H7 (cell line): ENCODE measurements around the gene IFI16. TPM values are rescaled to one million over a fixed set of nuclear protein-coding genes. Genes with fewer than 3 reads are reported as not detected.

Experiments used
- DNase-seq: peaks from one replicate; pipeline ENCODE4 v3.0.0; 2012
- H3K27me3 ChIP-seq: 2 replicates; pipeline ENCODE4 v1.6.0; 2011; ENCODE audit warnings: mild to moderate bottlenecking, low read length; ENCODE audit not compliant: control insufficient read depth, insufficient read depth
- H3K36me3 ChIP-seq: replicated peaks from 2 replicates; pipeline ENCODE4 v1.5.1; 2011; ENCODE audit warnings: low read length; ENCODE audit not compliant: control insufficient read depth, insufficient read depth
- H3K4me3 ChIP-seq: 2 replicates; pipeline ENCODE4 v1.5.1; 2011; ENCODE audit warnings: low read depth, mild to moderate bottlenecking, control low read depth, low read length, moderate library complexity; ENCODE audit not compliant: insufficient read depth
- total RNA-seq: library from RNA; depleted of rRNA; stranded (reverse); fragments of >200 nt; shearing (Covaris generic); gene quantifications from 2 replicates; pipeline ENCODE4 v1.2.3, GENCODE V29; 2014; rRNA removed

The IFI16 gene
- total RNA-seq, result 1.1 and 4.7 TPM in 2 replicates

DNA sequence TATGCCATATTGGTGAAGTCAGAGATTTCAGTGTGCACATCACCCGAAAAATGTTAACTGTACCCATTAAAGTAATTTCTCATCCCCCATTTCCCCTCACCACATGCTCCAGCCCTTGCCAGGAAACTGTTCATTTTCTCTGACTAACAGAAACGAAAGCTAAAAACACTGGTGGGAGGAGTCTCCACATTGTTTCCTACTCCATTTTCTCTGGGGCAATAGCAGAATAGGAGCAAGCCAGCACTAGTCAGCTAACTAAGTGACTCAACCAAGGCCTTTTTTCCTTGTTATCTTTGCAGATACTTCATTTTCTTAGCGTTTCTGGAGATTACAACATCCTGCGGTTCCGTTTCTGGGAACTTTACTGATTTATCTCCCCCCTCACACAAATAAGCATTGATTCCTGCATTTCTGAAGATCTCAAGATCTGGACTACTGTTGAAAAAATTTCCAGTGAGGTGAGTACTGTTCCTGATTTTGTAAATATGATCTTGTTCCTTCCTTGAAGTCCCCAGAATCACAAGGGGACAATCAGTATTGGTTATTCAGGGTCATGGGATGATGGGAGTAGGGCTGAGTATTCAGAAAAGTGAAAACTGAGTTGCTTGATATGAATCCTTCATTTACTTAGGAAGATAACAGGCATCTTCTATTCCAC, at the start of gene IFI16:
TSS of gene IFI16 (plus strand) at position 204 of the 658 bp plus-strand sequence. CDS start 4,774 bp downstream, outside the sequence.
- no peak for DNase-seq
- H3K4me3 ChIP-seq, result no peak within 1 kb of the TSS
- H3K36me3 ChIP-seq, result no peaks in the 10 kb centered on the region
- peaks cover 6% of the 10 kb centered on the region for H3K27me3 ChIP-seq

GRCh38 chr1:158961178-158961577, 48.5 kb upstream of the IFI16 start:
- no peak for DNase-seq
- Histone ChIP-seq H3K27me3 (no peaks in the 10 kb centered on the region), H3K36me3 (no peaks in the 10 kb centered on the region), H3K4me3 (no peak overlapping the region)

GRCh38 chr1:158962983-158963382, 46.7 kb upstream of the IFI16 start:
- no peaks in the 10 kb centered on the region for H3K27me3 ChIP-seq
- no peaks in the 10 kb centered on the region for H3K36me3 ChIP-seq
- no peak overlapping the region for H3K4me3 ChIP-seq
- no peak for DNase-seq

- no peaks in the 10 kb centered on the region for H3K36me3 ChIP-seq
- no peak for DNase-seq
- H3K27me3 ChIP-seq, result no peaks in the 10 kb centered on the region
These were observed 40.5 kb upstream of the IFI16 start for GRCh38 chr1:158969166-158969565.

DNA sequence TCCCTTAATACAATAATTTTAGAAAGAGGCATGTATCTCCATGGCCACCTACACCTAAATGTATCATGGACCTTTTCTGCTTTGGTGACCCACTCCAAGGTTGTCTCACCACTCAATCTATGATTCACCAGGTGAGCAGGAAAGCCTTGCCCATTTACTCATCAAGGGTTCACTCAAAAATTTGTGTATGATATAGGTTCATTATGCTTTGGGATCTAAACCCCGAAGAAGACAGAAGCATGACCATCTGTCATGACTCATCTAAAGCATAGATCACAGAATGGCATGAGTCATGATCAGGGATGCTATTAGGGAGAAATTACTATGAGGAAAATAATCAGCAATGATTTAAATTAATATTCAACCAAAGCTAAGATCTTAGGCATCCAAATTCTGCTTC, 39.9 kb upstream of the IFI16 start:
- no peak overlapping the region for H3K4me3 ChIP-seq
- no peaks in the 10 kb centered on the region for H3K36me3 ChIP-seq
- DNase-seq, result no peak
- H3K27me3 ChIP-seq, result no peaks in the 10 kb centered on the region

More at GRCh38 chr1:158969166-158969565, 40.5 kb upstream of the IFI16 start:
- H3K4me3 ChIP-seq, result no peak overlapping the region

GRCh38 chr1:158972841-158973240, 36.9 kb upstream of the IFI16 start:
- no peak overlapping the region for H3K4me3 ChIP-seq
- no peaks in the 10 kb centered on the region for H3K27me3 ChIP-seq
- no peak for DNase-seq
- no peaks in the 10 kb centered on the region for H3K36me3 ChIP-seq

- H3K4me3 ChIP-seq, result no peak overlapping the region
- H3K27me3 ChIP-seq, result no peaks in the 10 kb centered on the region
- no peaks in the 10 kb centered on the region for H3K36me3 ChIP-seq
- DNase-seq, result no peak
These were observed 33.5 kb upstream of the IFI16 start for GRCh38 chr1:158976219-158976618.

- no peak for DNase-seq
These were observed 31.0 kb upstream of the IFI16 start for GRCh38 chr1:158978730-158979129.

DNA sequence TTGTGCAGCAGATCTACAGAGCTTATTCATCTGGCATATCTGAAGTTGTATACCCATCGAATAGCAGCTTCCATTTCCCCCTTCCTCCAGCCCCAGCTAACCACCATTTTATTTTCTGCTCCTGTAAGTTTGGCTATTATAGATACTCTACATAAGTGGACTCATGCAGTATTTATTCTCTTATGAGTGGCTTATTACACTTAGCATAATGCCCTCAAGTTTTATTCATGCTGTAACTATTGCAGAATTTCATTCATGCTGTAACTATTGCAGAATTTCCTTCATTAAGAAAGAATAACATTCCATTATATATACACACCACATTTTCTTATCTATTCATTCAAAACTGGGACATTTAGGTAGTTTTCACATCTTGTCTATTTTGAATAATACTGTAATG, 30.5 kb upstream of the IFI16 start:
- Histone ChIP-seq H3K36me3 (no peaks in the 10 kb centered on the region), H3K27me3 (no peaks in the 10 kb centered on the region), H3K4me3 (no peak overlapping the region)
- no peak for DNase-seq

More at GRCh38 chr1:158978730-158979129, 31.0 kb upstream of the IFI16 start:
- H3K27me3 ChIP-seq, result no peaks in the 10 kb centered on the region
- no peak overlapping the region for H3K4me3 ChIP-seq
- no peaks in the 10 kb centered on the region for H3K36me3 ChIP-seq

DNA sequence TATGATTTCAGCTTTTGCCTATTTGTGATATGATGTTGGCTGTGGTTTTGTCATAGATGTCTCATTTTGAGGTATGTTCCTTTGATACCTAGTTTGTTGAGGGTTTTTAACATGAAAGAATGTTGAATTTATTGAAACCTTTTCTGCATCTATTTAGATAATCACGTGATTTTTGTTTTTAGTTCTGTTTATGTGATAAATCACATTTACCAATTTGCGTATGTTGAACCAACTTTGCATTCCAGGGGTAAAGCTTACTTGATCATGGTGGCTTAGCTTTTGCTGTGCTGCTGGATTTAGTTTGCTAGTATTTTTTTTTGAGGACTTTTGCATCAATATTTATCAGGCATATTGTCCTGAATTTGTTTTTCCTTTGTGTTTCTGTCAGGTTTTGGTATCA, 26.5 kb upstream of the IFI16 start:
- H3K27me3 ChIP-seq, result no peaks in the 10 kb centered on the region
- H3K36me3 ChIP-seq, result no peaks in the 10 kb centered on the region
- no peak overlapping the region for H3K4me3 ChIP-seq
- DNase-seq, result no peak

DNA sequence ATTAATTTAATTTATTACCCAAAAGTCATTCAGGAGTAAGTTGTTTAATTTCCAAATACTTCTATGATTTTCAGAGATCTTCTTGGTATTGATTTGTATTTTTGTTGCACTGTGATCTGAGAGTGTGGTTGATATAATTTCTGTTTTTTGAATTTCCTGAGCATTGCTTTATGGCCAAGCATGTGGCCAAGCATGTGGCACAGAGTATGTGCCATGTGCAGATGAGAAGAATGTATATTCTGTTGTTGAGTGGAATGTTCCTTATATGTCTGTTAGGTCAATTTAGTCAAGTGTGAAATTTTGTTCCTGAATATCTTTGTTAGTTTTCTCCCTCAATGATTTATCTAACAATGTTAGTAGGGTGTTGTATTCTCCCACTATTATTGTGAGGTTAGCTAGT, 25.3 kb upstream of the IFI16 start:
- no peak for DNase-seq
- Histone ChIP-seq H3K36me3 (no peaks in the 10 kb centered on the region), H3K4me3 (no peak overlapping the region), H3K27me3 (no peaks in the 10 kb centered on the region)

- Histone ChIP-seq H3K27me3 (no peaks in the 10 kb centered on the region), H3K4me3 (no peak overlapping the region), H3K36me3 (no peaks in the 10 kb centered on the region)
- DNase-seq, result no peak
These were observed 20.3 kb upstream of the IFI16 start for GRCh38 chr1:158989424-158989823.

DNA sequence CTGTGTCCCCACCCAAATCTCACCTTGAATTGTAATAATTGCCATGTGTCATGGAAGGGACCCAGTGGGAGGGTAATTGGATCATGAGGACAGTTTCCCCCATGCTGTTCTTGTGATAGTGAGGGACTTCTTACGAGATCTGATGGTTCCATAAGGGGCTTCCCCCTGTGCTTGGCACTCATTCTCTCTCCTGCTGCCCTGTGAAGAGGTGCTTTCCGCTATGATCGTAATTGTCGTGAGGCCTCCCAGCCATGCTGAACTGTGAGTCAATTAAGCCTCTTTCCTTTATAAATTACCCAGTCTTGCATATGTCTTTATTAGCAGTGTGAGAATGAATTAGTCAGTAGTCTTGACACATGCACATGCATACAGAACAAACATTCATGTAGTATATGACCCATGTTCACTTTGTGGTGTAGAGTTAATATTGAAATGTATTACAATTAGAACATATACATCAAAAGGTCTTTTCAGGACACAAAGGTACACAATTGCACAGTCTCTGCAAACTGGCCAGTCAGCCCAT, 16.9 kb upstream of the IFI16 start:
- Histone ChIP-seq H3K4me3 (no peak overlapping the region), H3K27me3 (no peaks in the 10 kb centered on the region), H3K36me3 (no peaks in the 10 kb centered on the region)
- no peak for DNase-seq

- Histone ChIP-seq H3K27me3 (no peaks in the 10 kb centered on the region), H3K4me3 (no peak overlapping the region), H3K36me3 (no peaks in the 10 kb centered on the region)
- no peak for DNase-seq
These were observed 12.7 kb upstream of the IFI16 start for GRCh38 chr1:158996998-158997397.

GRCh38 chr1:158998037-158998780, 11.5 kb upstream of the IFI16 start:
- Histone ChIP-seq H3K4me3 (no peak overlapping the region), H3K36me3 (no peaks in the 10 kb centered on the region), H3K27me3 (no peaks in the 10 kb centered on the region)
- DNase-seq, result no peak
